Stimulated activated CD4-positive, alpha-beta T cell treated with anti-CD3 and anti-CD28 coated beads, TNF-alpha, amount 100 ng/mL, for 4 hours (primary cell): ENCODE results near the gene PPM1F.
A peak's percentile ranks its signal among the peaks of the same experiment; 100 is the strongest.

ENCODE experiments used
- DNase-seq, 3 experiments: peaks; one replicate each; pipeline ENCODE4 v3.0.0-alpha.2; 2020; ENCODE audit warnings: low read depth in 3 of 3

PPM1F gene

DNA sequence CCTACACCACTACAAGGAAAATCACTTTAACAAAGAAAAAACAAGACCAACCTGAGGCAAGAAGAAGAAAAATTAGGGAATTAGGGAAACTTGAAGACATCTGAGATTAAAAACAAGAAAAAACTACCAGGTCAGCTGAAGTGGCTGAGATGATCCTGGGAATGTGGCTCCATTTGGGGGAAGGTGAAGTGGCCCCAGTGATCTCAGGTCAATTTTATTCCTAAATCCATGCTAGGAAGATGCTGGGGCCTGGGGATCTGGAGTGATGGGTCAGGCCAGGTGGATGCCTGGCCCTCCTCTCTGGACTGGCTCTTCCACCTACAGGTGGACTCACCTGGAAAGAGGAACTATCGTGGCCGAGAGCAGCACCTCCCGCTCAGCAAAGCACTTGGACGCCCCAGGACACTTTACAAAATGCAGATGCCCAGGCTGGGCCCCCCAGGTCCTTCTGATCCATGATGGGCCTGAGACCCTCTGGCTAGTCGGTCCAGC lies 23.3 kb upstream of the PPM1F start:
- DNase-seq, result no peak

GRCh38 chr22:21975273-21975672 lies 22.6 kb upstream of the PPM1F start:
- no peak for DNase-seq

DNA sequence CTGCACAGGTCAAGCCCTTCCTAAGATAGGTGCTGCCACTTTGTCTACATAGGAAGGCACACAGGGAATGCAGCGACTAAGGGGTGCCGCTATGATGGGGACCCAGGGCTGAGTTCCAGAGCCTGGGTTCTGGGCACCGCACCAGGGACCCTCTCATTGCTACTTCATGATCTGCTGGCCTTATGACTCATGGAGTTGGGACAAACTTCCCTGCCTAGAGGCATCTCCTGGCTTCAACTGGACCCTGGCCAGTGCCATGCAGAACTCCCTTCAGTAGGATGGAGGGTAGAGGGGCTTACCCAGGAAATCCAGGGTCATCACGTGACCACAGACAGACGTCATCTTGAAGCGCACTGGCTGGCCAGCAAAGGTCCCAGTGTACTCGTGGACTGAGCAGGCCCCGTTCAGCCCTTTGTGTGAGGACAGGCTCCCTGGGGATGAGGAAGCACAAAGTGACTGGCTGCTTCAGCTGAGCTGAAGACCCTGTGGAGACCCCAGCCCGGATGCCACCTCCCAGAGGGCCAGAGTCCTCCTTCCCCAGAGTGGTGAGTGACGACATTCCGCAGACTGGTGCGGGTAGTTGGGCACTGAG lies 21.5 kb upstream of the PPM1F start:
- DNase-seq, result no peak

DNA sequence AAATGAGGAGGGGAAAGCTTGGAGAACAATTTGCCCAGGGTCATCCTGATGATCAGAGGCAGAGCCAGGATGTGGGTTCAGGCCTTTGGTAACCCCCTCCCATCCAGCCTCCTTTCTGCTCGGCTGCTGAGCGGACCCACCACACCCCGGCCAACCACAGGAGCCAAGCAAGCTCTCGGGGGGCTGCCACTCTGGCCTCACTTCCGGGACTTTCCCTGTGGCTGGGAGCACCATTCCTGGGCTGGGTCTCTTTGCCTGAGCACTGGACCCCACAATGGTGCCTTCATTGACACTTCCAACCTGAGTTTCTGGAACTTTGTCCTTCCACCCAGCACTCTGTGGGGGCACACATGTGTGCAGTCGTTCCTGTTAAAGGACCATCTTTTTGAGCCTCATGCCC lies 20.2 kb upstream of the PPM1F start:
- no peak for DNase-seq

- peak in 2 of 3 experiments; percentile 21 to 30 for DNase-seq
Measured at GRCh38 chr22:21972293-21972779, 19.7 kb upstream of the PPM1F start.

- no peak for DNase-seq
Measured at GRCh38 chr22:21971858-21972275, 19.2 kb upstream of the PPM1F start.

DNA sequence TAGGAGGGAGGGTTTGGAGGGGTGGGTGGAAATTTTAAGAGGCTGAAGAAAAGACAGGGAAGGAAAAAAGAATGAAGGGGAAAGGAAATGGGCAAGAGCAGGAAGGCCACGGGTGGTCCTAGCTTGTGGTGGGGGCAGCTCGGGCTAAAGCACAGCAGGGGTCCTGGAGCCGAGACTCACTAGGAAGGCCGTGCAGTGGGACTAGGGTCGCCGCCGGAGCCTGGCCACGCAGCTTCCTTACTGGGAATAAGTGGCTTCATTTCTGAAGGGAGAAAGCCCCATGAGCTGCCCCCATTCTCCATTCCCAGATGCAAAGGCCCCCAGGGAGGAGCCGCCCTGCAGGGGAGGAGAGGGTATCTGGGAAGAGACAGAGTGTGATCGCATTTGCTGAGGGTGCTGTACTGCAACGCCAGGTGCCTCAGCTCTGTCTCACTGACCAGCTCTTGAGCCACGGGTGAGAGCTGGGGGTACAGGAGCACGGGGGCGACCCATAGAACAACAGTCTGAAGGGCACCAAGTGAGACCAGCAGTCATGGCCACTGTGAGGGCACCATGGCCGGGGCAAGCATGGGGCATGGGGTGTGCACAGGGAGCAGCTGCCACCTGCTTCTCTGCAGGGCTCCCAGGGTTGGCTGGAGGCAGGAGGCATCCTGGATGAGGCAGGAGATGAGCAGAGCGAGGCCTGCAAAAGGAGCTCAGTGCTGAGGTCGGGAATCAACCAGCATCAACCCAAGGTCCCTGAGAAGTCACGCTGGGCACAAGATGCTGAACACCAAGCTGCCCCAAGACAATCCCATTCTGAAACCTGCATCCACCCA lies 18.4 kb upstream of the PPM1F start:
- DNase-seq, result no peak

GRCh38 chr22:21970037-21970799 lies 17.6 kb upstream of the PPM1F start:
- no peak for DNase-seq

- no peak for DNase-seq
Measured at GRCh38 chr22:21968452-21969129, 15.9 kb upstream of the PPM1F start.

DNA sequence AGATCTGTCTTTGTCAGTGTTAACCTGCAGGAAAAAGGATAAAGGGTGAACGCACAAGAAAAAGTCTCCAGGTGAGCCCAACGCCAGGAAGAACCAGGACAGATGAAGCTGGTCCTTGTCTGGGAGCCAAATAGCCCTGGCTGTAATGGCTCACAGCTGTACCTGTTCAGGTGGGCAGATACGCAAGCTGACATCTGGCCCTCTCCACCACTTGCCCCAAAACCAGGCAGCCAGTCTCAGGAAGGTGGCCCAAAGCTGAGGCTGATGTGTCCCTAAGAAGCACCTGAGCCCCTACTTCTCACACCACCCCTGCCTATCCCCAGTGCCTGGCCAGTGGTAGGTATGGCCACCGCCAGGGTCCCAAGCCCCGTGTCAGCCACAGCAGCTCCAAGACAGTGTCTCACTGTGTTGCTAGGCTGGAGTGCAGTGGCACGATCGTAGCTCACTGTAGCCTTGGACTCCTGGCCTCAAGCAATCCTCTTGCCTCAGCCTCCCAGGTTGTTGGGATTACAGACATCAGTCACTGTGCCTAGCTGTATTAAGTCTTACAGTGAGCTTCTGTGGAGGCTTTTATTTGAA lies 15.1 kb upstream of the PPM1F start:
- no peak for DNase-seq

GRCh38 chr22:21966643-21967516 lies 14.2 kb upstream of the PPM1F start:
- no peak for DNase-seq

- DNase-seq, result no peak
Measured at GRCh38 chr22:21965762-21966288, 13.2 kb upstream of the PPM1F start.

GRCh38 chr22:21964918-21965484 lies 12.4 kb upstream of the PPM1F start:
- DNase-seq, result no peak

- no peak for DNase-seq
Measured at GRCh38 chr22:21964234-21964633, 11.6 kb upstream of the PPM1F start.

GRCh38 chr22:21963790-21964211 lies 11.2 kb upstream of the PPM1F start:
- DNase-seq, result no peak

- DNase-seq, result no peak
Measured at GRCh38 chr22:21963286-21963685, 10.6 kb upstream of the PPM1F start.

DNA sequence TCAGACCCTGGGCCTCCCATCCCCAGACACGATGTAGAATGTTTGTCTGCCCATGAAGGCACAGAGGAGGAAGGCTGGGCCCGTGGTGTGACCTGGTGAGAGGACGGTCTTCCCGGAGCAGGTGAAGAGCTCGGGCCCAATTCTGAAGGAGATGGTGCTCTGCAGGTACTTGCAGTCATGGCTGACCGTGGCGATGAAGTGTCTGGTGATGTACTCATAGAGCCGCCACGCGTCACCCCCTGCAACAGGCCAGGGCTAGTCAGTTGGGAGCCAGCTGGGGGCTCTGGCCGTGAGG lies 10.0 kb upstream of the PPM1F start:
- DNase-seq, result no peak

GRCh38 chr22:21961886-21962654 lies 9.4 kb upstream of the PPM1F start:
- DNase-seq, result no peak
